ENCODE results near the gene POP7. TPM values are rescaled to one million over a fixed set of nuclear protein-coding genes. Genes with fewer than 3 reads are reported as not detected.

Gene POP7
- total RNA-seq, 1 experiment from 2014 or later = 96.9 TPM

DNA sequence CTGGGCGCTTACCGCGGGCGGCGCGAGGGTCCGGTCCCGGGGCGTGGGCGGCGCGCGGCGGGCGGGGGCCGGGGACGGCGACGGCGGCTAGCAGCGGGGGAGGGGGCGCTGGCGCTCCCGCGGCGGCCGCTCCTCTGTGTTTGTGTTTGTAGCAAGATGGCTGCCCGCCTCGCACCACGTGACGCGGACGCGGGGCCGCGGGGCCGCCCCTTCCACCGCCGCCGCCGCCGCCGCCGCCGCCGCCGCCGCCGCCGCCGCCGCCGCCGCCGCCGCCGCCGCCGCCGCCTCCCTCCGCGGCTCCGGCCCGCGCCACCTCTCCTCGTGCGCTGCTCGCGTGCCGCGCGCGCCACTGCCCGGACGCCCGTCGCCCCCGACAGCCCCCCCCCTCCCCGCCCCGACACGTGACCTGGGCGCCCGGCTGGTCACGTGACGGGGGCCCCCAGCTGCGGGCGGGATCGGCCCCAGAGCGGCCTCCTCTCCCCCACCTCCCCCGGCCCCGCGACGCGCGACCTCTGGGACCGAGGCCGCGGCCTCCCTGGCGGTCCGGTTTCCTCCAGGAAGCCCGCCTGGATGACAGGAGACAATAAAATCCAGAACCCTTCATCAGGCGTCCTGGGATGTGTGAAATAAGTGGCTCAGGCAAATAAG lies 11.7 kb upstream of the POP7 start, which contains the start of gene GIGYF1:
GIGYF1 (minus strand) TSS at position 153 of the 648 bp plus-strand sequence. CDS start 6,012 bp downstream, outside the sequence.
- Histone ChIP-seq H4K8ac (replicated peaks; ENCODE audit: insufficient read length, low read depth, low read length) (no peak within 1 kb of the TSS), H3T11ph (ENCODE audit: low read length) (no peak within 1 kb of the TSS), H3K18ac (ENCODE audit: insufficient read length, low read depth, low read length) (peak within 1 kb of the TSS; percentile 66), H3K79me2 (ENCODE audit: insufficient read depth, low read length) (peaks cover 30% of the 10 kb centered on the region; the same call in 1 of the 2 replicates), H2AK5ac (ENCODE audit: insufficient read length, low read length) (no peak within 1 kb of the TSS), H3K23ac (ENCODE audit: insufficient read length, low read depth, low read length) (no peak within 1 kb of the TSS), H2BK12ac (ENCODE audit: insufficient read length, low read depth, low read length) (no peak within 1 kb of the TSS), H3K56ac (ENCODE audit: insufficient read length, low read depth, low read length) (no peak within 1 kb of the TSS), H3K9me3 (ENCODE audit: control insufficient read depth, low read depth, low read length) (no peaks in the 10 kb centered on the region), H2BK120ac (ENCODE audit: low read depth, low read length, poor library complexity, severe bottlenecking) (no peak within 1 kb of the TSS), H4K91ac (ENCODE audit: insufficient read length, low read depth, low read length) (no peak within 1 kb of the TSS), H3K9ac (ENCODE audit: extremely low read depth, insufficient read length, low read length) (peak within 1 kb of the TSS; percentile 82), H3K4me2 (ENCODE audit: insufficient read depth, insufficient read length, low read length) (peak within 1 kb of the TSS; percentile 80), H3K79me1 (ENCODE audit: insufficient read depth, low read depth, low read length, poor library complexity, severe bottlenecking) (peaks cover 5% of the 10 kb centered on the region), H4K5ac (ENCODE audit: insufficient read length, low read depth, low read length) (no peak within 1 kb of the TSS), H2BK5ac (ENCODE audit: insufficient read length, low read length) (no peak within 1 kb of the TSS), H3K27ac (ENCODE audit: insufficient read length, low read depth, low read length) (peak within 1 kb of the TSS; percentile 97), H4K20me1 (ENCODE audit: control insufficient read depth, insufficient read depth, insufficient read length) (no peaks in the 10 kb centered on the region), H3K23me2 (ENCODE audit: insufficient read length, low read depth, low read length, poor library complexity, severe bottlenecking) (peaks cover 12% of the 10 kb centered on the region), H2AFZ (ENCODE audit: low read length) (no peak within 1 kb of the TSS), H3K4ac (ENCODE audit: low read depth, low read length) (no peak within 1 kb of the TSS), H3K4me1 (ENCODE audit: insufficient read depth, low read length) (0 out of 2 replicates have a peak, but pooled peaks cover 5% of the 10 kb centered on the region), H2BK20ac (ENCODE audit: low read depth, low read length, poor library complexity, severe bottlenecking) (no peak within 1 kb of the TSS), H2BK15ac (ENCODE audit: low read depth, low read length) (no peak within 1 kb of the TSS), H3K27me3 (ENCODE audit: insufficient read depth, low read length) (no peaks in the 10 kb centered on the region), H3K14ac (ENCODE audit: insufficient read depth, low read length) (peak within 1 kb of the TSS; percentile 59)
- peak within 1 kb of the TSS; percentile 92 to 98 (median 96) for H3K27ac Mint-ChIP-seq
- peak; percentile 72 for DNase-seq
- H3K9me3 Mint-ChIP-seq = no peaks in the 10 kb centered on the region
- no peak for TF ChIP-seq CTCF (conservative IDR thresholded peaks at IDR 0.05)
- H3K36me3 Mint-ChIP-seq (ENCODE audit: insufficient read depth in 1 of 3, low read depth in 3 of 3) = peaks cover 8 to 17% (median 15%) of the 10 kb centered on the region in 3 experiments
- peaks cover 35 to 36% of the 10 kb centered on the region in 2 experiments for H3K4me1 Mint-ChIP-seq
- H3K4me3 Mint-ChIP-seq = peak within 1 kb of the TSS; percentile 97
- no CpG with 5 or more reads among the region's 102 CpGs for WGBS (ENCODE audit: extremely low coverage, insufficient read length, low lambda C conversion rate)
- H3K27me3 Mint-ChIP-seq (ENCODE audit: low read depth) = peaks cover 2% of the 10 kb centered on the region; the same call in 1 of the 2 replicates
